Caco-2 (cell line): ENCODE data around the gene MBTPS1. TPM values are rescaled to one million over a fixed set of nuclear protein-coding genes. Genes with fewer than 3 reads are reported as not detected.
A peak's percentile ranks its signal among the peaks of the same experiment; 100 is the strongest.

ENCODE experiments used
- BruUV-seq: library from RNA; stranded (reverse); fragments of 400-500 nt; replicated peaks from 2 replicates; lab custom pipeline; 2021; lab: Mats Ljungman, UMichigan
- CTCF ChIA-PET: fragments of 300-600 bp; sonication (Branson Sonifier 250); formaldehyde crosslinking; loops from one replicate; lab custom pipeline; 2022; ENCODE audit warnings: antibody characterized with exemption; lab: Charles Lee
- POLR2A ChIA-PET: fragments of 300-600 bp; sonication (Branson Sonifier 250); formaldehyde crosslinking; loops from one replicate; lab custom pipeline; 2022; ENCODE audit warnings: antibody characterized with exemption; lab: Charles Lee
- DNase-seq, 2 experiments: peaks; one replicate each; pipeline versions ENCODE4 v3.0.0 to v3.0.0-alpha.2; 2020 to 2022
- H3K27me3 ChIP-seq: replicated peaks from 2 replicates; pipeline ENCODE4 v1.6.0; 2011; ENCODE audit warnings: low read length; ENCODE audit not compliant: control insufficient read depth, insufficient read depth
- H3K36me3 ChIP-seq: 2 replicates; pipeline ENCODE4 v1.5.1; 2011; ENCODE audit warnings: low read length; ENCODE audit not compliant: control insufficient read depth, insufficient read depth
- H3K4me1 ChIP-seq: fragments of 250-450 bp; sonication (Bioruptor Pico); 2 replicates; pipeline ENCODE4 v1.5.1; 2020; ENCODE audit warnings: mild to moderate bottlenecking
- H3K4me3 ChIP-seq: 2 replicates; pipeline ENCODE4 v1.5.1; 2011; ENCODE audit warnings: low read depth, mild to moderate bottlenecking, control low read depth, low read length
- H3K9me3 ChIP-seq: fragments of 250-450 bp; sonication (Bioruptor Pico); 2 replicates; pipeline ENCODE4 v1.5.1; 2020; ENCODE audit warnings: mild to moderate bottlenecking, moderate library complexity
- H3K27ac Mint-ChIP-seq: one replicate; pipeline ENCODE4 v1.8.0; 2022; ENCODE audit warnings: mixed read lengths; ENCODE audit not compliant: unreplicated experiment
- H3K27me3 Mint-ChIP-seq: one replicate; pipeline ENCODE4 v1.8.0; 2022; ENCODE audit warnings: mixed read lengths; ENCODE audit not compliant: insufficient read depth, unreplicated experiment
- H3K36me3 Mint-ChIP-seq: one replicate; pipeline ENCODE4 v1.8.0; 2022; ENCODE audit warnings: mild to moderate bottlenecking, mixed read lengths; ENCODE audit not compliant: insufficient read depth, unreplicated experiment
- H3K4me1 Mint-ChIP-seq: one replicate; pipeline ENCODE4 v1.8.0; 2022; ENCODE audit warnings: low read depth, mixed read lengths; ENCODE audit not compliant: unreplicated experiment
- H3K4me3 Mint-ChIP-seq: one replicate; pipeline ENCODE4 v1.8.0; 2022; ENCODE audit warnings: mild to moderate bottlenecking, moderate library complexity, mixed read lengths; ENCODE audit not compliant: unreplicated experiment
- H3K9me3 Mint-ChIP-seq: one replicate; pipeline ENCODE4 v1.8.0; 2022; ENCODE audit warnings: mixed read lengths; ENCODE audit not compliant: unreplicated experiment
- intact Hi-C: fragments of 100-400 bp; cut with micrococcal nuclease; formaldehyde crosslinking; loops from one replicate; pipeline ENCODE4 v1.10.0; 2022; ENCODE audit not compliant: unreplicated experiment
- total RNA-seq: library from RNA; stranded (reverse); gene quantifications from 2 replicates; pipeline ENCODE4 v1.2.3, GENCODE V29; 2022
- TF ChIP-seq, protein P1 (sequence below), 2 experiments: fragments of 200-600 bp in 1 of 2; IDR thresholded peaks; 1 replicate in 1 of 2; 2 replicates in 1 of 2; pipeline versions ENCODE4 v1.5.1 to v1.8.0; 2011 to 2022; ENCODE audit warnings: antibody characterized with exemption in 1 of 2, control low read depth in 1 of 2, inconsistent platforms in 1 of 2, low read depth in 1 of 2, low read length in 1 of 2, mild to moderate bottlenecking in 1 of 2, moderate library complexity in 1 of 2; ENCODE audit not compliant: insufficient read depth in 1 of 2, severe bottlenecking in 1 of 2, unreplicated experiment in 1 of 2

Gene MBTPS1
- total RNA-seq, 1 experiment from 2014 or later, result 96.4 TPM

DNA sequence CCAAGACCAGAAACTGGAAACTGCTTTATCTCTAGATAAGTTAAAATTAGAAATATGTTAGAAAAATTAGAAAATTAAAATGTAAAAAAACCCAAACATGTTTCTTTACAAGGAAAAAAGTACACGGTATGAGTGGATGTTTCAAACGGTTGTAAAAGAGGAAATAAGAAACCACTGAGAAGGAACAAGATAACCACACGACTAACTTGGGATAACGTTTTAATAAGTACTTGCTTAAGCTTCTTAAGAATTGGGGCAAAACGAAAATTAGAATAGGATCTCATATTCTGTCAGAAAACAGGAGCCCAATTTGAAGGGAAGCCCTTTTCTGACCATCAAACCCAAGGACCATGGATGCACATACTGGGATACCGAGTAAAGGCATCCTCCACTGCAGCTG lies 31.0 kb downstream of the MBTPS1 start:
- Histone ChIP-seq H3K36me3 (peaks cover 12% of the 10 kb centered on the region), H3K4me3 (no peak overlapping the region), H3K27me3 (no peaks in the 10 kb centered on the region), H3K9me3 (no peaks in the 10 kb centered on the region), H3K4me1 (no peaks in the 10 kb centered on the region)
- POLR2A ChIA-PET, result no interaction called here
- TF ChIP-seq, protein P1, sequence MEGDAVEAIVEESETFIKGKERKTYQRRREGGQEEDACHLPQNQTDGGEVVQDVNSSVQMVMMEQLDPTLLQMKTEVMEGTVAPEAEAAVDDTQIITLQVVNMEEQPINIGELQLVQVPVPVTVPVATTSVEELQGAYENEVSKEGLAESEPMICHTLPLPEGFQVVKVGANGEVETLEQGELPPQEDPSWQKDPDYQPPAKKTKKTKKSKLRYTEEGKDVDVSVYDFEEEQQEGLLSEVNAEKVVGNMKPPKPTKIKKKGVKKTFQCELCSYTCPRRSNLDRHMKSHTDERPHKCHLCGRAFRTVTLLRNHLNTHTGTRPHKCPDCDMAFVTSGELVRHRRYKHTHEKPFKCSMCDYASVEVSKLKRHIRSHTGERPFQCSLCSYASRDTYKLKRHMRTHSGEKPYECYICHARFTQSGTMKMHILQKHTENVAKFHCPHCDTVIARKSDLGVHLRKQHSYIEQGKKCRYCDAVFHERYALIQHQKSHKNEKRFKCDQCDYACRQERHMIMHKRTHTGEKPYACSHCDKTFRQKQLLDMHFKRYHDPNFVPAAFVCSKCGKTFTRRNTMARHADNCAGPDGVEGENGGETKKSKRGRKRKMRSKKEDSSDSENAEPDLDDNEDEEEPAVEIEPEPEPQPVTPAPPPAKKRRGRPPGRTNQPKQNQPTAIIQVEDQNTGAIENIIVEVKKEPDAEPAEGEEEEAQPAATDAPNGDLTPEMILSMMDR (IDR thresholded peaks at IDR 0.05; ENCODE audit: insufficient read depth in 1 of 2, low read depth in 1 of 2, low read length in 1 of 2, severe bottlenecking in 1 of 2, unreplicated experiment in 1 of 2), result no peak
- no TSS peak for BruUV-seq
- no peak overlapping the region for H3K27ac Mint-ChIP-seq
- H3K36me3 Mint-ChIP-seq, result peaks cover 92% of the 10 kb centered on the region
- CTCF ChIA-PET, result interaction anchor here (0.5 to 1.9 kb wide), 2 partner anchors 101 to 158 kb away, joined by 4 to 7 read pairs; partner anchors contain the start of gene TAF1C
- no peaks in the 10 kb centered on the region for H3K4me1 Mint-ChIP-seq
- no peak overlapping the region for H3K4me3 Mint-ChIP-seq
- intact Hi-C loops, result loop anchor here (1.0 to 10.0 kb wide), 2 partner anchors 56 to 399 kb away; no protein-coding TSS in a partner anchor
- H3K27me3 Mint-ChIP-seq, result no peaks in the 10 kb centered on the region
- DNase-seq, result no peak
- H3K9me3 Mint-ChIP-seq, result no peaks in the 10 kb centered on the region

DNA sequence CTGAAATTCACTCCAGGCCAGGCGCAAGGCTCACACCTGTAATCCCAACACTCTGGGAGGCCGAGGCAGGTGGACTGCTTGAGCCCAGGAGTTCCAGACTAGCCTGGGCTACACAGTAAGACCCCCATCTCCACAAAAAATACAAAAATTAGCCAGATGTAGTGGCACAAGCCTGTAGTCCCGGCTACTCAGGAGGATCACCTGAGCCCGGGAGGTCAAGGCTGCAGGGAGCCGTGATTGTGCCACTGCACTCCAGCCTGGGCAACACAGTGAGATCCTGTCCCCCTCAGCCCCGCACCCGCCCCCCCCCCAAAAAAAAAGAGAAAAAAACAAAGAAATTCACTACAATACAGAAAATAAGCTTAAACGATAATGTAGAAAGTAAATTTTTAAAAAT lies 31.5 kb downstream of the MBTPS1 start:
- intact Hi-C loops, result loop anchor here (1.0 to 10.0 kb wide), 2 partner anchors 56 to 400 kb away; no protein-coding TSS in a partner anchor
- H3K9me3 ChIP-seq, result no peaks in the 10 kb centered on the region
- Mint-ChIP-seq H3K9me3 (no peaks in the 10 kb centered on the region), H3K27ac (no peak overlapping the region), H3K4me3 (no peak overlapping the region), H3K36me3 (peaks cover 91% of the 10 kb centered on the region), H3K27me3 (no peaks in the 10 kb centered on the region), H3K4me1 (no peaks in the 10 kb centered on the region)
- no peak overlapping the region for H3K4me3 ChIP-seq
- H3K4me1 ChIP-seq, result no peaks in the 10 kb centered on the region
- H3K36me3 ChIP-seq, result peaks cover 12% of the 10 kb centered on the region
- no peaks in the 10 kb centered on the region for H3K27me3 ChIP-seq
- ChIA-PET CTCF (interaction anchor here (0.8 to 1.9 kb wide), 11 partner anchors 10 to 399 kb away, joined by 3 to 11 read pairs (median 3); partner anchors contain the start of genes MBTPS1 and TAF1C), POLR2A (no interaction called here)
- TF ChIP-seq, protein P1 (IDR thresholded peaks at IDR 0.05; ENCODE audit: insufficient read depth in 1 of 2, low read depth in 1 of 2, low read length in 1 of 2, severe bottlenecking in 1 of 2, unreplicated experiment in 1 of 2), result no peak
- no peak for DNase-seq
- no TSS peak for BruUV-seq

DNA sequence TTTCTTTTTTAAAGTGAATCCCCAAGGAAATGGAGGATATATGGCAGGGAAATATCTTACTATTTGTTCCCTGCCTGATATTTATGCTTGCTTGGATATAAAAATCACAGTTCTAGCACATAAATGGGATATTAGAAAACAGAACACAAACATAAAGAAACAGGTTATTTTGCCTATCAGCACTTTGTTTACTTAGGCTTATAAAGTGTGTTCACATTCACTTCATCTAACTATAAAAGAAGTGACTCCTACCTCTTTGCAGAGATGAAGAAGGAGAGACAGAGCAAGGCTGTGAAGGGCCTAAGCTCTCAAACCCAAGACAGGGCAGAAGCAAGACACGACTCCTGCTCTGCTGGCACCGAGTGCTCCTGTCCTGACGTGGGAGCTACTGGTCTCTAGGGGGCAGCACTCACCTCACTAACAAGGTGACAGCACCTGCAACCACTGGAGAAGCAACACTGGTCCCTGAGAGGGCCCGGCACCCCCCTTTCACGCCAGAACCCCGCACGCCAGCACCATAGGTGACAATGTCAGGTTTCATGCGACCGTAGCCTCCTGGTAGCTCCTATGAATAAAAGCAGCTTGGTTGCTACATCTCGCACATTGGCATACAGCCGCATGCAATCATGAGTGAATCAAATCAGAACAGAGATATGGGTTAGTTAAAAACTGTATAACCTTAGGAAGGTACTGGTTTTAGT lies 32.0 kb downstream of the MBTPS1 start:
- Mint-ChIP-seq H3K4me1 (no peaks in the 10 kb centered on the region), H3K36me3 (peaks cover 85% of the 10 kb centered on the region), H3K27me3 (no peaks in the 10 kb centered on the region), H3K9me3 (no peaks in the 10 kb centered on the region), H3K4me3 (no peak overlapping the region), H3K27ac (no peak overlapping the region)
- Histone ChIP-seq H3K27me3 (no peaks in the 10 kb centered on the region), H3K9me3 (no peaks in the 10 kb centered on the region), H3K36me3 (peaks cover 12% of the 10 kb centered on the region), H3K4me1 (no peaks in the 10 kb centered on the region), H3K4me3 (no peak overlapping the region)
- DNase-seq, result peak; percentile 81 to 83
- TF ChIP-seq, protein P1 (IDR thresholded peaks at IDR 0.05; ENCODE audit: insufficient read depth in 1 of 2, low read depth in 1 of 2, low read length in 1 of 2, severe bottlenecking in 1 of 2, unreplicated experiment in 1 of 2), result peak; percentile 88 to 92
- ChIA-PET CTCF (interaction anchor here (0.7 to 1.2 kb wide), 12 partner anchors 10 to 400 kb away, joined by 3 to 11 read pairs (median 4); partner anchors contain the start of genes DNAAF1, HSDL1, MBTPS1 and TAF1C), POLR2A (interaction anchor here (0.6 kb wide), 1 partner anchor 273 kb away, joined by 3 read pairs; no protein-coding TSS in a partner anchor)
- intact Hi-C loops, result loop anchor here (1.0 to 10.0 kb wide), 4 partner anchors 12 to 400 kb away; no protein-coding TSS in a partner anchor
- BruUV-seq, result no TSS peak
